Adipocyte (in vitro differentiated cells): ENCODE results near the gene ERBB4.

ENCODE experiments used
- DNase-seq: peaks from one replicate; pipeline ENCODE4 v3.0.0-alpha.2; 2015; ENCODE audit warnings: low read depth
- H3K27me3 ChIP-seq: replicated peaks from 2 replicates; pipeline ENCODE4 v1.7.0; 2013; ENCODE audit warnings: mild to moderate bottlenecking, low read length, moderate library complexity; ENCODE audit not compliant: control insufficient read depth, insufficient read depth
- H3K36me3 ChIP-seq: 2 replicates; pipeline ENCODE4 v1.7.0; 2013; ENCODE audit warnings: low read length, mild to moderate bottlenecking, moderate library complexity; ENCODE audit not compliant: control insufficient read depth, insufficient read depth, severe bottlenecking
- H3K4me1 ChIP-seq: 2 replicates; pipeline ENCODE4 v1.7.0; 2013; ENCODE audit warnings: mild to moderate bottlenecking, low read length, moderate library complexity; ENCODE audit not compliant: control insufficient read depth, insufficient read depth
- H3K4me3 ChIP-seq: 2 replicates; pipeline ENCODE4 v1.7.0; 2013; ENCODE audit warnings: mild to moderate bottlenecking, low read length, moderate library complexity
- H3K9ac ChIP-seq: 2 replicates; pipeline ENCODE4 v1.7.0; 2013; ENCODE audit warnings: mild to moderate bottlenecking, low read length, moderate library complexity
- H3K9me3 ChIP-seq: 2 replicates; pipeline ENCODE4 v1.7.0; 2013; ENCODE audit warnings: mild to moderate bottlenecking, low read length, moderate library complexity; ENCODE audit not compliant: control insufficient read depth

The ERBB4 gene

DNA sequence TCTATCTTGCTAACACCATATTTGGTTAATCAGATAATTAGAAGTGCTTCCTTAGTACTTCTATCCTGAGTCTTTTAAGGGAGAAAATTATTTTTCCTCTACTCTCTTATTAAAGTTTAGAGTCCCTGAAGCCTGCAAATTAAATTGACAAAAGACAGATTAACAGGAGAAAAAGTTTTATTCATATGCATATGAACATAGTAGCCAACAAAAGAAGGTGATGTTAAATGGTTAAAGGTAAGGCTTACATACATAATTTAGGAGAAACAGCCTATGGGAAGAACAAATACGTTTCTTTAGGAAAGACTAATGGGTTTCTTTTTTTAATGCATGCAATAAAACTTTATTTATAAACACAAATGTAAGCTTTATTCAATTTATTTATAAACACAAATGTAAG, 1177.2 kb downstream of the ERBB4 start:
- no peak for DNase-seq
- no peaks in the 10 kb centered on the region for H3K36me3 ChIP-seq
- no peak overlapping the region for H3K9ac ChIP-seq
- H3K27me3 ChIP-seq, result no peaks in the 10 kb centered on the region
- H3K4me3 ChIP-seq, result no peak overlapping the region
- no peaks in the 10 kb centered on the region for H3K9me3 ChIP-seq
- H3K4me1 ChIP-seq, result no peaks in the 10 kb centered on the region

DNA sequence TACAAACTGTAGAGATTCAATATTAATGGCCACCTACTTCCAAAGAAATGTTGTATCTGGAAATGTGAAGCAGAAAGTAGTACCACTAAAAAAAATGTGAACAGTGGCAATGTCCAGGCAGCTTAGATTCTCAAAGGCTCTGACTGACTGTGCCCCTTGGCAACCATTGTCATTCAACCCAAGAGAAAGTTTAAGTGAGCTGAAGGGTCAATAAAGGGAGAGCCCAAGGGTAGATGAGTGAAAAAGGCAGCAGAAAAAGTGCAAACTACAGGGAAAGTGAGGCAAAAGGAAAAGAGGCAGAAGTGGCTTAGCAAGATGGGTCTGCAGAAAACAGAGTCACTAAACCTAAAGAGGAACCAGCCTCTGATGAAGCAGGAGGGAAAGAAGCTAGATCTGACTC, 1179.3 kb downstream of the ERBB4 start:
- Histone ChIP-seq H3K9me3 (no peaks in the 10 kb centered on the region), H3K4me3 (no peak overlapping the region), H3K27me3 (no peaks in the 10 kb centered on the region), H3K4me1 (no peaks in the 10 kb centered on the region), H3K9ac (no peak overlapping the region), H3K36me3 (no peaks in the 10 kb centered on the region)
- no peak for DNase-seq

DNA sequence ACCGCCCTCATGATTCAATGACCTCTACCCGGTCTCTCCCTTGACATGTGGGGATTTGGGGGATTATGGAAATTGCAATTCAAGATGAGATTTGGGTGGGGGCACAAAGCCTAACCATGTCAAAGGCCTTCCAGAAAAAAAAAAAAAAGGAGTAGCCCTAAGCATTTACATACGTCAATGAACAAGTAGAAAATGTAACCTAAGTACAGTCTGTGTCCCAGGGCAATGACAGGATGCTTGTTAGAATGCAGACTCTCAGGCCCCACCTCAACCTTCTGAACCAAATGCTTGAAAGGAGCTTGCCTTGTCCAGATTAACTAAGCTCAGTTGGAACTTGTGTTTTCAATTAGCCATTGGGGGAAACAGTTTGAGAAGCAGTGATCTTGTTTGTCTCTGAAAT, 1180.1 kb downstream of the ERBB4 start:
- no peaks in the 10 kb centered on the region for H3K27me3 ChIP-seq
- H3K4me1 ChIP-seq, result no peaks in the 10 kb centered on the region
- no peak overlapping the region for H3K9ac ChIP-seq
- no peak overlapping the region for H3K4me3 ChIP-seq
- H3K9me3 ChIP-seq, result no peaks in the 10 kb centered on the region
- DNase-seq, result no peak
- no peaks in the 10 kb centered on the region for H3K36me3 ChIP-seq

GRCh38 chr2:211354481-211354880, 1184.1 kb downstream of the ERBB4 start:
- Histone ChIP-seq H3K27me3 (no peaks in the 10 kb centered on the region), H3K4me3 (no peak overlapping the region), H3K36me3 (no peaks in the 10 kb centered on the region), H3K9ac (no peak overlapping the region), H3K9me3 (no peaks in the 10 kb centered on the region), H3K4me1 (no peaks in the 10 kb centered on the region)
- no peak for DNase-seq

DNA sequence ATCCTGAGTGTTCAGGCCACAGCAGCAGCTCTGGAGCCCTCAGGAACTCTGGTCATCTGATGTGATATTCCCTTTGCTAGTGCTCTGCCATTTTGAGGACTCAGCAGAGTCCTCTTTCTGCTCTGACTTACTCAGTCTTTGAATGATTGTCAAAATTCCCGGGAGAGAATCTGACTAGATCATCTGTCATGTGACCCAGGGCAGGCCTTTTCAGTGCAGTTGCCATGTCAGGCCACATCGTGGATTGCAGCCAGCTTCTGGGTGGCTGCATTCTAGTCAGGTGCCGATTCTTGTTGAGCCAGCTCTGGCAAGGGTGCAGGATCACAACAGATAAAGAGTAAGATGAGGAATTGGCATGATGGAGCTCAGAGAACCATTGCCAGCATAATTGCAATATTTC, 1186.6 kb downstream of the ERBB4 start:
- Histone ChIP-seq H3K27me3 (no peaks in the 10 kb centered on the region), H3K9me3 (no peaks in the 10 kb centered on the region), H3K4me3 (no peak overlapping the region), H3K4me1 (no peaks in the 10 kb centered on the region), H3K9ac (no peak overlapping the region), H3K36me3 (no peaks in the 10 kb centered on the region)
- no peak for DNase-seq

DNA sequence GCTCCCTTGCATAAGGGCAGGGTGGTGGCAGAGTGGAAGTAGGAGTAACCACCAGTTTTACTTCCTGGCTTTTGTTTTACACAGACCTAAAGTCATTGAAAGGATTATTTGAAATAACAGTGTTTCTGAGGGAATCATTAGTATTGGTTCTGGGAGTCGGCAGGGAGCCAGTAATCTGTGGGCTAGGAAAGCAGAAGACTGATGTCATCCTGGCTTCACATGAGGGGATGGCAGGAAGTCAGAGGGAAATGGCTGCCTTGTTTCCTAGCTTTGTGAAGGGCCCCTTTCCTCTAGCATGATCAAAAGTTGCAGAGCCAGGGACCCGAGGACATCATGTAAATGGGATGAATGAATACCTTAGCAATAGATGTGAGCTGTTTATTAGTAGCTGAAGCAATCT, 1189.6 kb downstream of the ERBB4 start:
- Histone ChIP-seq H3K36me3 (no peaks in the 10 kb centered on the region), H3K4me3 (no peak overlapping the region), H3K9ac (no peak overlapping the region), H3K27me3 (no peaks in the 10 kb centered on the region), H3K4me1 (no peaks in the 10 kb centered on the region), H3K9me3 (no peaks in the 10 kb centered on the region)
- no peak for DNase-seq

DNA sequence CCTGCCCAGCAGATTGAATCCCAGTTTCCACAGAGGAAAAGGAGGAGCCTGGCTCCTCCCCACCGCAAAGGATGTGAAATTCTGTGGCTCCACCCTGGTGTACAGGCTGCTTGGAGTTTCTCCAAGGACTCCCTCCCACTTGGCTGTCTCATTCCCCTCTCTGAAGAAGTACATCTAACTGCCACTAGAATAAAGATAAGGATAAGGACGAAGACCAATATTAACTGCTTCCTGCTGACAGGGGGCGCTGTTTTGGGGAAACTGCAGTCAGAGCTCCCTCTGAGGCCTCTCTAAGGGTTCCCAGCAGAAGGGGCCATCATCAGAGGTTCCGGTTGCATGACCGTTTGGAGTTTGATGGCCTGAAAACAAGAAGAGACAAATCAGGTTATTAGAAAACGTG, 1191.3 kb downstream of the ERBB4 start:
- Histone ChIP-seq H3K9me3 (no peaks in the 10 kb centered on the region), H3K4me3 (no peak overlapping the region), H3K9ac (no peak overlapping the region), H3K27me3 (no peaks in the 10 kb centered on the region), H3K36me3 (no peaks in the 10 kb centered on the region), H3K4me1 (no peaks in the 10 kb centered on the region)
- no peak for DNase-seq

- H3K4me3 ChIP-seq, result no peak overlapping the region
- no peaks in the 10 kb centered on the region for H3K9me3 ChIP-seq
- H3K27me3 ChIP-seq, result no peaks in the 10 kb centered on the region
- no peaks in the 10 kb centered on the region for H3K4me1 ChIP-seq
- H3K36me3 ChIP-seq, result no peaks in the 10 kb centered on the region
- no peak overlapping the region for H3K9ac ChIP-seq
- DNase-seq, result no peak
These were observed 1194.3 kb downstream of the ERBB4 start for GRCh38 chr2:211344289-211344688.

DNA sequence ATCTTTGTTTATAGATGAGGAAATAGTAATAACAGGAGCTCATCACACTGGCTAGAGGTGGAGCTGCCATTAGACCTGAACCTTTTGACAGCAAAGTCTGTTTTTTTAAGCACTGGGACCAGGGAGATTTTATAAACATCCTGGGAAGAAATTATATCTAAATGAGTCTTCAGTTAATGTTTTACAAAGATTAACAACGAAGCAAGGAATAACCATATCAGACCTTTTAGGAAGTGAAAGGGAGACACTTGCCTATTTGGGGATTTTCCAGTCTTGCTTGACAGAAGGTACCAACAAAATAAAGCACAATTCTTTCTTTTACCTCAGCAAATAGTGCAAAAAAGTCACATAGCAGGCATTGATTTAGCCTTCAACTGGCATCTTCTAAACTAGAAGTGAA, 1205.2 kb downstream of the ERBB4 start:
- no peaks in the 10 kb centered on the region for H3K4me1 ChIP-seq
- no peak for DNase-seq
- H3K27me3 ChIP-seq, result no peaks in the 10 kb centered on the region
- H3K9me3 ChIP-seq, result no peaks in the 10 kb centered on the region
- H3K4me3 ChIP-seq, result no peak overlapping the region
- no peak overlapping the region for H3K9ac ChIP-seq
- no peaks in the 10 kb centered on the region for H3K36me3 ChIP-seq

GRCh38 chr2:211331736-211332135, 1206.9 kb downstream of the ERBB4 start:
- Histone ChIP-seq H3K4me3 (no peak overlapping the region), H3K9ac (no peak overlapping the region), H3K27me3 (no peaks in the 10 kb centered on the region), H3K36me3 (no peaks in the 10 kb centered on the region), H3K4me1 (no peaks in the 10 kb centered on the region), H3K9me3 (no peaks in the 10 kb centered on the region)
- no peak for DNase-seq

- DNase-seq, result no peak
- Histone ChIP-seq H3K9ac (no peak overlapping the region), H3K4me1 (no peaks in the 10 kb centered on the region), H3K36me3 (no peaks in the 10 kb centered on the region), H3K4me3 (no peak overlapping the region), H3K27me3 (no peaks in the 10 kb centered on the region), H3K9me3 (no peaks in the 10 kb centered on the region)
These were observed 1208.7 kb downstream of the ERBB4 start for GRCh38 chr2:211329882-211330281.

- Histone ChIP-seq H3K4me1 (no peaks in the 10 kb centered on the region), H3K4me3 (no peak overlapping the region), H3K9ac (no peak overlapping the region), H3K9me3 (no peaks in the 10 kb centered on the region), H3K27me3 (no peaks in the 10 kb centered on the region), H3K36me3 (no peaks in the 10 kb centered on the region)
- no peak for DNase-seq
These were observed 1209.2 kb downstream of the ERBB4 start for GRCh38 chr2:211329421-211329820.
